Adrenal gland (tissue), 12 donors: Measurements from ENCODE around the gene SFI1. TPM values are rescaled to one million over a fixed set of nuclear protein-coding genes. Genes with fewer than 3 reads are reported as not detected.

Experiments used
- DNase-seq, 7 donors: peaks; one replicate each; pipeline ENCODE4 v3.0.0-alpha.2; 2019 to 2020
- H3K27ac ChIP-seq, 5 donors: fragments of 200-600 bp; sonication (generic) in 4 of 5; 1 replicate in 3 of 5; 2 replicates in 2 of 5; pipeline versions ENCODE4 v1.5.1 to v1.8.0; 2016 to 2020; ENCODE audit warnings: mild to moderate bottlenecking in 1 of 5
- H3K27me3 ChIP-seq: fragments of 200-600 bp; 2 replicates; pipeline ENCODE4 v1.8.0; 2021
- H3K36me3 ChIP-seq, 2 donors: fragments of 200-600 bp; replicated peaks in 1 of 2; 1 replicate in 1 of 2; 2 replicates in 1 of 2; pipeline versions ENCODE4 v1.5.1 to v1.8.0; 2018 to 2022
- H3K4me1 ChIP-seq, 2 donors: fragments of 200-600 bp; replicated peaks in 1 of 2; 1 replicate in 1 of 2; 2 replicates in 1 of 2; pipeline versions ENCODE4 v1.5.1 to v1.8.0; 2018 to 2021
- H3K4me3 ChIP-seq, 4 donors: fragments of 200-600 bp; sonication (generic) in 3 of 4; one replicate each; pipeline ENCODE4 v1.5.1; 2016 to 2018
- H3K9me3 ChIP-seq, 3 donors: fragments of 200-600 bp; sonication (generic) in 1 of 3; replicated peaks in 1 of 3; 1 replicate in 2 of 3; 2 replicates in 1 of 3; pipeline versions ENCODE4 v1.5.1 to v1.8.0; 2016 to 2021
- POLR2A ChIP-seq, 2 donors: fragments of 450-650 bp; IDR thresholded peaks; one replicate each; pipeline ENCODE4 v1.6.1; 2017; ENCODE audit warnings: antibody characterized with exemption in 2 of 2, mild to moderate bottlenecking in 2 of 2, moderate library complexity in 1 of 2
- WGBS, 4 donors: extraction: QIAGEN DNeasy Blood & Tissue Kit in 2 of 4; methylation state at CpG; one replicate each; pipeline versions ENCODE4 v1.1.5 to v1.1.7; 2013 to 2017; 5-methylcytosine and 5-hydroxymethylcytosine counted together
- intact Hi-C, 2 donors: fragments of 100-400 bp; cut with DNase I; formaldehyde crosslinking; loops; one replicate each; pipeline versions ENCODE4 v1.14.1 to v1.15.0; 2022 to 2023
- polyA plus RNA-seq, 3 donors: library from polyadenylated mRNA; stranded (reverse); fragments of 200-250 nt in 2 of 3; fragments of 350-450 nt in 1 of 3; fragmentation: Illumina TruSeq in 1 of 3; extraction: RNeasy Lipid Tissue Mini Kit (QIAGEN cat#74804) in 1 of 3; gene quantifications; one replicate each; pipeline ENCODE4 v1.2.3, GENCODE V29; 2013 to 2014
- total RNA-seq, 9 donors: library from RNA; depleted of rRNA in 4 of 9; stranded (reverse); fragments of >200 nt in 4 of 9; fragments of 120-200 nt in 1 of 9; fragmentation: NEBNext Ultra II Directional in 1 of 9; extraction: Animal tissue kit (Norgen Biotek cat#: 25700) in 1 of 9; gene quantifications; one replicate each; pipeline versions ENCODE4 v1.1.0 to v1.2.4, GENCODE V29; 2013 to 2023
- TF ChIP-seq, protein P1 (sequence below), 6 experiments: fragments of 450-650 bp in 4 of 6; fragments of 200-600 bp in 2 of 6; sonication (generic) in 1 of 6; IDR thresholded peaks; 1 replicate in 5 of 6; 2 replicates in 1 of 6; pipeline versions ENCODE4 v1.5.1 to v1.8.0; 2016 to 2021; ENCODE audit warnings: antibody characterized with exemption in 6 of 6, mild to moderate bottlenecking in 2 of 6, moderate library complexity in 1 of 6
- donor health status: healthy with polysubstance abuse.
- donor health status: Bipolar disorder and iron deficiency.
- donor health status: DM: yes; HTN: yes; CAD: no.
- donor health status: DM: no; HTN: no; CAD: no.
- donor health status: DM: no; HTN: no; CAD: no.
- donor health status: DM: yes; HTN: yes; CAD: no.

SFI1 gene
- total and polyA plus RNA-seq, 12 donors: 13.4 to 130 (median 33.1) TPM

DNA sequence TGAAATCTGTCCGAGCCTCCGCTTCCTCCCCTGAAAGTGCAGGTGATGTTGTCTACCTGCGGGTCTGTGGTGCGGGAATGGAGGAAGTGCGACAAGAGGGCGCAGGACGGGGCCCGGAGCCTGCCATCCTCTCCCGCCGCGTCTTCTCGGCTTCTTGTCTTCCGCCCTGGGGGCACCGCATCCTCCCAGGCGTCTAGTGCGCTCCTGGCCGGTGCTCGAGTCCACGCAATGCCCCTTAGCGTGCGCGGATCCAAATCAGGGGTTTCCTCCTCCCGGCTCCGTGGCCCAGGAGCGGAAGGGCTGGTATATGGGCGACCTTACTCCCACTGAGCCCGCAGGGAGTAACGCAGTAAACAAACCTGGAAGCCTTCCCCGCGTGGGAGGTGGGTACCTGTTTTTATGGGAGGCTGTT is 405 bp downstream of the SFI1 start:
- no peaks in the 10 kb centered on the region for H3K9me3 ChIP-seq
- H3K27ac ChIP-seq: peak overlapping the region in 4 of 5 donors; percentile 69 to 92 (median 83)
- intact Hi-C loops: no loop called here
- H3K36me3 ChIP-seq: no peaks in the 10 kb centered on the region
- 0 to 1% (median 0%) methylated on average over 2 to 30 of the region's 30 CpGs for WGBS, 4 donors
- no peak for TF ChIP-seq POLR2A (IDR thresholded peaks at IDR 0.05)
- TF ChIP-seq, protein P1, sequence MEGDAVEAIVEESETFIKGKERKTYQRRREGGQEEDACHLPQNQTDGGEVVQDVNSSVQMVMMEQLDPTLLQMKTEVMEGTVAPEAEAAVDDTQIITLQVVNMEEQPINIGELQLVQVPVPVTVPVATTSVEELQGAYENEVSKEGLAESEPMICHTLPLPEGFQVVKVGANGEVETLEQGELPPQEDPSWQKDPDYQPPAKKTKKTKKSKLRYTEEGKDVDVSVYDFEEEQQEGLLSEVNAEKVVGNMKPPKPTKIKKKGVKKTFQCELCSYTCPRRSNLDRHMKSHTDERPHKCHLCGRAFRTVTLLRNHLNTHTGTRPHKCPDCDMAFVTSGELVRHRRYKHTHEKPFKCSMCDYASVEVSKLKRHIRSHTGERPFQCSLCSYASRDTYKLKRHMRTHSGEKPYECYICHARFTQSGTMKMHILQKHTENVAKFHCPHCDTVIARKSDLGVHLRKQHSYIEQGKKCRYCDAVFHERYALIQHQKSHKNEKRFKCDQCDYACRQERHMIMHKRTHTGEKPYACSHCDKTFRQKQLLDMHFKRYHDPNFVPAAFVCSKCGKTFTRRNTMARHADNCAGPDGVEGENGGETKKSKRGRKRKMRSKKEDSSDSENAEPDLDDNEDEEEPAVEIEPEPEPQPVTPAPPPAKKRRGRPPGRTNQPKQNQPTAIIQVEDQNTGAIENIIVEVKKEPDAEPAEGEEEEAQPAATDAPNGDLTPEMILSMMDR (IDR thresholded peaks at IDR 0.05): no peak
- H3K4me3 ChIP-seq: peak overlapping the region; percentile 41 to 88 (median 68)
- peak in 4 of 7 donors; percentile 37 to 44 (median 40) for DNase-seq
- H3K4me1 ChIP-seq: peaks cover 7% of the 10 kb centered on the region in 2 donors
- H3K27me3 ChIP-seq: no peaks in the 10 kb centered on the region

DNA sequence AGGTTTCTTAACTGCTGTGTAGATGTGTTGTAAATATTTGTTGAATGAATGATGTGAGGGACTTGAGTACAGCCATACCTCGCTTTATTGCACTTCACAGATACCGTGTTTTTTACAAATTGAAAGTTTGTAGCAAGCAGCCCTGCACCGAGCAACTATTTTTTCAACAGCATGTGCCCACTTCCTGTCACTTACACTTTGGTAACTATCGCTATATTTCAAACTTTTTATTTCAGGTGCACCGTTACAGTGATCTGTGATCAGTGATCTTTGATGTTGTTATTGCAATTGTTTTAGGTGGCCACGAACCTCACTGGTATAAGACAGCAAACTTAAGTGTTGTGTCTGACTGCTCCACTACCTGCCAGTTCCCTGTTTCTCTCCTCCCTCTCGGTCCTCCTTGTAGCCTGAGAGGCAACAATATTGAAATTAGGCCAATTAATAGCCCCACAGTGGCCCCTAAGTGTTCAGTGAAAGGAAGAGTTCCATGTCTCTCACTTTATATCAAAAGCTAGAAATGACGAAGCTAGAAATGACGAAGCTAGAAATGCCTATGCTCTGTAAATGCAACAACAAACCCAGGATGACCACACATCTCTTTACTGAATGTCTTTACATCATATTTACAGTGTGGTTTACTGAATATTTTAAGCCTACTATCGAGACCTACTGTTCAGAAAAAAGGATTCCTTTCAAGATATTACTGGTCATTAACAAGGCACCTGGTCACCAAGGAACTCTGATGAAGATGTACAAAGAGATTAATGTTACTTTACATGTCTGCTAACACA is 1.0 kb downstream of the SFI1 start:
- Histone ChIP-seq H3K4me1 (peaks cover 6 to 7% of the 10 kb centered on the region in 2 donors), H3K4me3 (peak overlapping the region in 3 of 4 donors; percentile 49 to 88 (median 88)), H3K27me3 (no peaks in the 10 kb centered on the region), H3K36me3 (no peaks in the 10 kb centered on the region), H3K27ac (peak overlapping the region in 3 of 5 donors; percentile 69 to 92 (median 87)), H3K9me3 (no peaks in the 10 kb centered on the region)
- 68 to 72% (median 68%) methylated on average over 10 of the region's 10 CpGs for WGBS, 4 donors
- TF ChIP-seq, protein P1 (IDR thresholded peaks at IDR 0.05): no peak
- no peak for TF ChIP-seq POLR2A (IDR thresholded peaks at IDR 0.05)
- DNase-seq: no peak
- intact Hi-C loops: no loop called here

DNA sequence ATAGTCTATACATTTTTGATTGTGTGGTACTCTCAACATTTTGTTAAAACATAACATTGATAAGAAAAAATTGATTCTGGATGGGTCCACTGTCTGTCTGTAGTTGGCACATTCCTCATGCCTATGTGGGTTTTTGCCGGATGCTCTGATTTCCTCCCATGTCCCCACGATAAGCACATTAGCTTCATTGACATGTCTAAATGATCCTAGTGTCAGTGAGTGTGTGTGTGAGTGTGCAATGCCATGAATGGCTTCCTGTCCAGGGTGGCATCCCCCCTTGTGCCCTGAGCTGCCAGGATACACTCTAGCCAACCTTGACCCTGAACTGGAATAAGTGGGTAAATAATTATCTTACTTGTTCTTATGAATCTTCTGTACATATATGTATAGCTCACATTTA is 5.4 kb downstream of the SFI1 start:
- WGBS, 4 donors: 65 to 81% (median 72%) methylated on average over 2 of the region's 2 CpGs
- no peak for DNase-seq
- no peak for TF ChIP-seq POLR2A (IDR thresholded peaks at IDR 0.05)
- intact Hi-C loops: no loop called here
- Histone ChIP-seq H3K27me3 (no peaks in the 10 kb centered on the region), H3K36me3 (no peaks in the 10 kb centered on the region), H3K27ac (no peak overlapping the region), H3K4me1 (peaks cover 7 to 9% of the 10 kb centered on the region in 2 donors), H3K4me3 (no peak overlapping the region), H3K9me3 (no peaks in the 10 kb centered on the region)

DNA sequence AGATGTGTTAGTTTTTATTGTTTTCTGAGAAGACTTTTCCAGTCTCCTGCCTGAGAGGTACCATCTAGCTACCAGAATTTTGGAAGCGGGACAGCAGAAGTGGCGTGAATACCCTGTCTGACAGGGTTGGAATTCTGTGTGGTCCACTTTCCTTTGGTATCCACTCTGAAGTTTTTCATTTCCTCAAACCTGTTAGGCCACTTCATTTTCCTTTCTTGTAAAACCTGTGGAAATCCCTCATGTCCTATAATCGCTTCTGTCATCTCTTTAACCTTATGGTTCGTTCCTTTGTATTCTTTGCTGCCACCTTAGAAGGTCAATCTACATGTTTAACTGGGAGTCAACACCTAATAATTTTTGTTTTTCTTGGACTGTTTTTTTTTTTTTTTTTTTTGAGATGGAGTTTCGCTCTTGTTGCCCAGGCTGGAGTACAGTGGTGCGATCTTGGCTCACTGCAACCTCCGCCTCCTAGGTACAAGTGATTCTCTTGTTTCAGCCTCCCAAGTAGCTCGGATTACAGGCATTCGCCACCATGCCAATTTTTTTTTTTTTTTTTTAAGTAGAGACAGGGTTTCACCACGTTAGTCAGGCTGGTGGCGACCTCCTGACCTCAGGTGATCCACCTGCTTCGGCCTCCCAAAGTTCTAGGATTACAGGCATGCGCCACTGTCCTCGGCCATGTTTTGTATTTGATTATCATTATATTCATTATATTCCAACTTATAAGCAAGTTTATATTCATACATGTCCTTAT is 7.1 kb downstream of the SFI1 start:
- 89 to 92% (median 91%) methylated on average over 14 of the region's 14 CpGs for WGBS, 4 donors
- DNase-seq: no peak
- no peaks in the 10 kb centered on the region for H3K36me3 ChIP-seq
- H3K9me3 ChIP-seq: no peaks in the 10 kb centered on the region
- TF ChIP-seq, protein P1 (IDR thresholded peaks at IDR 0.05): no peak
- no peak for TF ChIP-seq POLR2A (IDR thresholded peaks at IDR 0.05)
- no peak overlapping the region for H3K4me3 ChIP-seq
- intact Hi-C loops: no loop called here
- H3K4me1 ChIP-seq: peaks cover 0 to 9% of the 10 kb centered on the region in 2 donors
- H3K27me3 ChIP-seq: no peaks in the 10 kb centered on the region
- peak overlapping the region in 3 of 5 donors; percentile 30 to 76 (median 48) for H3K27ac ChIP-seq
